SK-N-MC (cell line): ENCODE data around the gene OR5K2.

ENCODE experiments used
- EZH2 ChIP-seq: fragments of 200-600 bp; sonication (generic); IDR thresholded peaks from one replicate; pipeline ENCODE4 v1.6.1; 2017; ENCODE audit warnings: antibody characterized with exemption
- POLR2AphosphoS5 ChIP-seq: IDR thresholded peaks from 2 replicates; pipeline ENCODE4 v1.6.1; 2012; ENCODE audit warnings: mild to moderate bottlenecking, low read depth, low read length, borderline replicate concordance

GRCh38 chr3:98501270-98501669 lies 3.8 kb downstream of the OR5K2 start:
- no peak for TF ChIP-seq EZH2
- no peak for TF ChIP-seq POLR2AphosphoS5
